Muscle of back (tissue), 11 donors: ENCODE measurements around the gene ABTB2. TPM values are rescaled to one million over a fixed set of nuclear protein-coding genes. Genes with fewer than 3 reads are reported as not detected.
A peak's percentile ranks its signal among the peaks of the same experiment; 100 is the strongest.

ENCODE experiments used
- DNase-seq, 3 donors: peaks; one replicate each; pipeline versions ENCODE4 v3.0.0 to v3.0.0-alpha.2; 2013
- polyA plus RNA-seq, 10 donors: library from polyadenylated mRNA; unstranded; fragments of 120-200 nt; gene quantifications; one replicate each; pipeline ENCODE4 v1.2.1, GENCODE V29; 2013; ENCODE audit not compliant: insufficient read length in 10 of 10

ABTB2 gene
- polyA plus RNA-seq, 10 donors: 4.1 to 8.5 (median 6.3) TPM

- DNase-seq: peak in 1 of 3 donors; percentile 37
Measured at GRCh38 chr11:34169686-34170085, 188.1 kb downstream of the ABTB2 start.

GRCh38 chr11:34168642-34169420, 189.0 kb downstream of the ABTB2 start:
- DNase-seq: peak in 2 of 3 donors; percentile 7 to 59

GRCh38 chr11:34167961-34168360, 189.8 kb downstream of the ABTB2 start:
- DNase-seq: no peak

DNA sequence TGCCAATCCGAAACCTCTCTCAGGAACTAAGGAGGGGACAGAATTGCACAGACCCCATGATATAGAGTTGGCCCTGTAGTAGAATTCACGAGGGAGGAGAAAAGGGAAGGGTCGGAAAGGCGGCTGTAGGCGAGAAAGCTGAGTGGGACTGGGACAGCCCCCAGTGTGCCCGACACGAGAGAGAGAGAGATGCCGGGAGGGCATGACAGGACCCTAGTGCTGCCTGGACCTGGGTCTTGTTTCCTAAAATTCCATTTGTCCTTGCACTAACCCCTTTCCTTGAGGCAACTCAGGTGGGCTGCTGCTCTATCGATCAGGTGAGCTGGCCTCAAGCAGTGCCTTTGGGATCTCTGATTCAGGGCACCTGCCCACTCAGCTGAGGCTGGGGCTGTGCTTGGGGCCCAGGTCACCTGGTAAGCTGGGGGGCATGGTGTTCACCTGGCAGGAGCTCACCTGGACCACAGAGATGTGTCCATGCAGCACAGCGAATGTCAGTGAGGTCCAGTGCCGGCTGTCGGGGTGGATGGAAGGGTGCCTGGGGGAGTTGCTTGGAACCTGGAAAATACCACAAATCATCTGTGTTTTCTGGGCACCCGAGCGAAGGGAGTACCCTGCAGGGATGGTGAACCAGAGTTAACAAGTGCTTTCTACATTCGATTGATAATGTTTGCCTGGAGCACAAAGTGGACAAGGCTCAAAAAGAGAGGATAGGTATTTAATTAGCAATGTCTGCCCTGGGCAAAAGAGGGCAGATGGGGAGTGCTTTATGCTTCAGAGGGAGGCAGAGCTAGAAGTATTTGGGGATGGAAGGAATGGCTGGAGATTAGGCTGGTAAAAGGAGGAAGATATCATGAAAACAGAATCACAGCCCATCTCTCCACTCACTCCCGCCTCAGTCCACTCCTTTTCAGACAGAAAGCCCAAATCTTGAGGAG, 190.7 kb downstream of the ABTB2 start:
- no peak for DNase-seq

DNA sequence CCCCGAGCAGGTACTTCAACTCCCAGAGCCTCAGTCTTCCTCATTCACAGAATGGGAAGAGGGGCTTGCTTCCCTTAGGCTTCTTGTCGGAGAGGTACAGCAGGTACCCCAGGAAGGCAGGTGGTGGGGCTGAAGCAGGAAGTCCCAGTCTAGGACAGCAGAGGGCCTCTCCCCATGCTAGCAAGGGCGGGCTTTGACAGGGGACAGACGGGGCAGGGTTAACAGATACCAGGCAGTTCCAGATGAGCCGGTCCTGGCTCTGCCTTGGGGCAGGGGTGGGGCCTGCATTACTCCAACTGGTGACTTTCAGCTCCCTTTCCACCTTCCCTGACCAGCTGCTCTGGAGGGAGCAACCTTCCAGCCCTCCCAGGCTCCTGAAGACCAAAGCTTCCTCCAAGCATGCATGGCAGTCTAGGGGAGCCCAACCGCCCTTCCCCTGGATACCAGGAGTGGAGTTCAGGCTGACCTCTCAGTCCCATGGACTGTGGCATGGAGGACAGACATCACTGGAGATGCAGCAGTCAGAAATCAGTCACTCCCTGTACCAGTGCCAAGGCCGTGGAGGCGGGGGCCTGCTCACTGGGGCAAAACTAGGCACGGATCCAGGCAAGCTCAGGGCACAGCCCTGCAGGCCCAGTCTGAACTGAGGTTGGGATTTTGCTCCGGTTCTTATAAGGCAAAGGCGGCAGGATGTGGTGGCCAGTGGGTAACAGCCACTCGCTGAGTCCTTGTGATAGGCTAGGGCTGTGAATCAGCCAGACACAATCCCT, 191.8 kb downstream of the ABTB2 start:
- no peak for DNase-seq

DNA sequence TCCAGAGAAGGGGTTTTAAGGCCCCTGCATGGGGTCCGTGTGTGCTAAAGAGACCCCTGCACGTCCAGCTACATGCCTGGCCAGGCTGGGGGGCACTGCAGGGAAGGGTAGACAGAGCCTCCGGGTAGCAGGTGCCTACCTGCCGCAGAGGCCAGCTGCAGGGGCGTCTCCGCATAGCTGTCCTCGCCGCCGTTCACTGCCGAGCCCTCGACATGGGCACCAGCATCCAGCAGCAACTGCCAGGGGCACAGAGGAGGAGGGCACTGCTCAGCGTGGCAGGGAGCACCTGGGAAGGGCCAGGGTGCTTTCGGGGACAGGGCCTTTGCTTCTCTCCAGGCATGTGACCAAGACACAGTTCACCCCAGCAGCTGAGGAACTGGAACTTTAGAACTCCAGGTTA, 192.7 kb downstream of the ABTB2 start:
- DNase-seq: no peak

DNA sequence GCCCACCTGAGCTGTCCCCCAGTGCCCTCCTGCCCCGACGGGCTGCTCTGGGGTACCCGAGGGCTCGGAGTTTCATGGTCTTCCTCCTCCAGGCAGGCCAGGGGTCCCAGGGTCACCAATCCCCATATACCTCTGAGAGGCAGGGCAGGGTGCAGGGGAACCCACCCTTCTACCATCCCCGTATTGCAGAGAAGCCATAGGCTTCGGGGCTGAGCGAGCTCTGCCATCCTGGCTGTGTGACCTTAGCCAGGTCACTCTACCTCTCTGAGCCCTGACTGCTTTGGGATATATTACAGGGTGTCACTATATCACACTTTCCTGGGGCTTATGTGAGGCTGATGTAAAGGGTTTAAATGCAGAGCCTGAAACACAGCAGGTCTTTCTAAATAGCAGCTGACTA, 195.0 kb downstream of the ABTB2 start:
- no peak for DNase-seq

DNA sequence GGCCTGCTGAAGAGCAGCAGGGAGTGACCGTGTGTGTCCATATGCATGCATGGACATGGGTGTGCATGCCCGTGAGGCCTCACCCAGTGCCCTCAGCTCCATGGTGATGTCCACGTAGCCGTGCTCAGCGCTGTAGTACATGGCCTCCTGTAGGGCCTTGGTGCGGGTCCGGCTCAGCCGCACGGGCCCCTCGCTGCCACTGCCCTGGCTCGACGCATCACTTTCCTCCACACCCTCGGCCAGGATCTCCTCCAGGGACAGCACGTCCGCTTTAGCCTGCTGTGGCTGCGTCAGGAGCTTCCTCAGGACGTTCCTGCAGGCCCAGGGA, 195.4 kb downstream of the ABTB2 start:
- DNase-seq: no peak

GRCh38 chr11:34161812-34162492, 195.9 kb downstream of the ABTB2 start:
- DNase-seq: no peak

DNA sequence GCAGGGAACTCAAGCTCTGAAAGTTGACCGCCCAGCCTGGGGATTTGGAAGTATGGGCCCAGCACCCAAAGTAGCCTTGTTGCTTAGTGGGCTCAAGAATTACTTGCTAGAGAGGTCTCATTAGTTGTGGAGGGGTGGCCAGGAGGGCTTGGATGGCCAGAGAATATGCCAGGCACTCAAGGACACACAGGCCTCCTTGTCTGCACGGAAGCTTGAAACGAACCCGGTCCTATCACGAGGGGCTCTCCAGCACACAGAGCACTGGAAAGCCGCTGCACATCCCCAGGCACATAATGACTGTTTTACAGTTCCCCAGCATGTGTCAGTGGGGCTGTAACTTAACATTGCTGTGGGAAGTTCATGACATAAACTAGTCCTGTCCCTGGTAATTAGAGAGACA, 196.4 kb downstream of the ABTB2 start:
- no peak for DNase-seq

- DNase-seq: no peak
Measured at GRCh38 chr11:34160791-34161190, 197.0 kb downstream of the ABTB2 start.

DNA sequence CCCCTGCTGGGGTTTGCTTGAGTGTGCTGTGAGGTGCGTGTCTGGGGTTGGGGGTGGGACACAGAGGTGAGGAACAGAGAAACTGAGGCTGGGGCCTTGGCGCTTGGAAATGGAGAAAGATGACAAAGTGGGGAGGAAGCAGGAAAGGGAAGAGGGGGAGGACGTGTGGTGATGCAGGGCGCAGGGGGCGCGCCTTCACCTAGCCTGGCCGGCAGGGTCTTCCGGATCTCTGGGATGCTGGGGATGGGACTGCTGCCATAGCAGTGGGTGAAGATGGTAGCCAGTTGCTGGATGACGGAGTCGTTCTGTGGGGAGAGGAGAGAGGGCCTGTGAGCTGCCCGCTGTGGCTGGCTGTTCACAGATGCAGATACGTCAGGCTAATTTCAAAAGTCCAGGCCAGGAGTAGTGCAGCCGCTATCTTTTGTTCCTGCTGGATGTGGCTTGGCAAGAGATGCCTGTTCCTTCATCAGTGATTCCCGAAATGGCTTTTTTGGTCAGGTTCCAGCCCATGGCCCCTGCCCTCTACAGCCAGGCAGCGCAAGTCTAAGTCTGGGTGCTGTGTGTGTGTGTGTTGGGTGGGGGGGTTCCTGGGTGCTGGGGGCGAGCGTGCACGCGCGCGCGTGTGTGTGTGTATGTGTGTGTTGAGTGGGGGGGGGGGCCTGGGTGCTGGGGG, 197.6 kb downstream of the ABTB2 start:
- DNase-seq: no peak

GRCh38 chr11:34158661-34159060, 199.1 kb downstream of the ABTB2 start:
- no peak for DNase-seq

- no peak for DNase-seq
Measured at GRCh38 chr11:34157163-34157562, 200.6 kb downstream of the ABTB2 start.

GRCh38 chr11:34155757-34156062, 202.1 kb downstream of the ABTB2 start:
- DNase-seq: no peak

DNA sequence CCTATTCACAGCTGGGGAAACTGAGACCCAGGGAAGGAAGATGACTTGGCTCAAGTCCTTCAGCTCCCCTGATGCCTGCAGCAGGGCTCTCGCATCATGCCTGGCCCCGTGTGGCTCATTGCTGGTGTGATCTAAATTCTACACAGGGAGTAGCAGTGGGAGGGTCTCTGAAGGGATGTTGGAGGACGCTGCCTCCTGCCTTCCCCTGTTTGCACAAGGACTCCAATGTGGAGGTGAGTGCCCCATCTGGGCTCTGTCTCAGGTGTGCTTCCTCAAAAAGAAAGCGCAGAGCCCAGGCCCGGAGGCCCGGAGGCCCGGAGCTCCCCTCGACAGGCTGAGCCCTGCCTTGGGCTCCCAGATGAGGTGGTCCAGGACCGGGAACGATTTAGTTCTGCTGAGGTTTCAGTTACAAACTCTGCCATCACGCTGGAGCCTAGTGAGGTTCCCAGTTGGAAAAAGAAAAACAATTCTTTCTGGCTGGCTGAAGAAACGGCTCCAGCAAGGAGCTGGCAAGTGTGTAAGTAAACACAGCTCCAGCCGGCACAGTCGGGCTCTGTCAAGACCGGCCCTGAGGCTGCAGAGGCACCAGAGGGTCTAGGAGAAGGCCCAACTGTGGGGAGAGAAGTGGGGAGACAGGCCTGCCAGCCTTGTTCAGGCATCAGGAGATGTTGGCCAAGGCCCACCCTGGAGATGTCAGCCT, 202.6 kb downstream of the ABTB2 start:
- DNase-seq: no peak

DNA sequence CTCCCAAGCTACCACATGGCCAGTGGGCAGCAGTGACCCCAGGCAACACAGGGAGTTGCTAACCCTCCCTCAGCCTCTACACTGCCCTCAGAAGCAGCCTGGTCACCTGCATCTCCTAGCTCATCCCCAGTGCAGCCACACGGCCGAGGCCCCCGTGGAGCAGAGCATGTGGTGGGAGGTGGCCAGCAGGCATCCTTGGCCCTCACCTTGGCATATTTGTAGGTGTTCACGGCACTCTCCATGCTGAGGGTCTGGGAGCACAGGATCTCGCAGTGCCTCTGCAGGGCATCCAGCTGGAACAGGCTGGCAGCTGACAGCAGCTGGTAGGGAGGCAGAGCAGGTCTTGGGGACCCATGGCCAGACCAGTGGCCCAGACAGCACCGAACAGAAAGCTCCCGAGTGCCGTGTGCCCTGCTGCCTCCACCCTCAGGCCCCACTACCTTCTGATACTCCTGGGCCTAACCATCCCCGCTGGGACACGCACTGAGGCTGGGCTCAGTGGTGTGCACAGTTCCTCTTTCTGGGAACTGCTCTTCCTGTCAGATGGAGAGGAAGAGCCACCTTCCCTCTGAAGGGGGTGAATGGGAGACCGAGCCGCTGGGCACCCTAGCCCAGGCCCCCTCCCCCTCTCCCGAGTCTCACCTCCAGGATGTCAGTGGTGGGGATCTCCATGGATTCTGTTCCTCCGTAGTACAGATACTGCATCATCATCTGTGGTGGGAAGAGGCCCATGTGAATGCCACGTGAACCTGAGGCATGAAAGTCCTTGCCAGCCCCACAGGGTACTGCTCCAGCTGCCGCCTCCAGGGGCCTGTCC, 203.5 kb downstream of the ABTB2 start:
- no peak for DNase-seq

DNA sequence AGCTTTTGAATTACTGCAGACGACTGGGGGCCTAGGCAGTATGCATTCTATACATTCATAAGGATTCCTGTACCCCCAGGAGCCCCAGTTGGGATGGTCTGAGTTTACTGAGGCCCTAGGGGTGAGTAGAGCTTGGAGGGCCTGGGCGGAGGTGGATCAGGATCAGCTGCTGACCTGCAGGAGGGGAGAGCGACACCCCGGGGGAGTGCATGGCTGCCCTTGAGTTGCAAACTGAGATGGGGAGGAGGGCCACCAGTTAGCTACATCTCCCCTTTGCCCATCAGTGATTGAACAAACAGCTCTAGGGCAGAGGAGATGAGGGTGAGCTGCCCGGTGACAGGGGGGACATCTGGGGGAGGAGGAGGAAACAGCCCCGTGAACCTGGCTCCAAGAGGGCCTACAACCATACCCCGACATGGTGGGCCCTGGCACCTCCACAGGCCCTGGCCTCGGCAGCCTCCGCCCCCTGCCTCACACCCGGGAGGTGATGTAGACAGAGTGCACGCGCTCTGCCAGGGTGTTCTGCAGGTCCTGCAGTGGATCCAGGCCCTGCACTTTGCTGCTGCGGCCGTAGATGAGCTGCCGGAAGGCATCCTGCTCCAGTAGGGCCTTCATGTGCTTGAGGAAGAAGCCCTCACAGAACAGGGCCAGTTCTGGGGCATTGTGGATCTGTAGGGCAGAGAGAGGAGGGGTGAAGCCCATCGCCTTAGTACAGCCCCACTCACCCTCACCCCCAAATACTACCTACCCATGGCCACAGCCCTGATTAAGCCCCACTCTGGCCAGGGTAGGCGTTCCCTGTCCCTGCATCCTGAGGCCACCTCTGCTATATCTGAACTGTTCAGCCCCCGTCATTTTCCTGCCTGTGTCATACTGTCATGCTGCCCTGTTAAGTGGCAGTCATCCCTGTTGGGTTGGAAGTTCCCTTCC, 205.6 kb downstream of the ABTB2 start:
- no peak for DNase-seq

GRCh38 chr11:34151166-34151565, 206.6 kb downstream of the ABTB2 start:
- DNase-seq: no peak
